Naive thymus-derived CD4-positive, alpha-beta T cell (primary cell): ENCODE measurements around the gene PDGFD. TPM values are rescaled to one million over a fixed set of nuclear protein-coding genes. Genes with fewer than 3 reads are reported as not detected.

Source experiments
- ATAC-seq: fragments of 150-1000 bp; cut with Tn5 transposase; 2 replicates; pipeline ENCODE4 v1.10.0; 2021; ENCODE audit warnings: mild to moderate bottlenecking, moderate library complexity
- CTCF ChIA-PET: fragments of 350-600 bp; sonication (Branson Sonifier 250); formaldehyde crosslinking; loops from one replicate; lab custom pipeline; 2021; ENCODE audit warnings: antibody characterized with exemption; lab: Charles Lee
- POLR2A ChIA-PET: fragments of 350-600 bp; sonication (Branson Sonifier 250); formaldehyde crosslinking; loops from one replicate; lab custom pipeline; 2021; ENCODE audit warnings: antibody characterized with exemption, inconsistent platforms; lab: Charles Lee
- DNase-seq, 9 donors: peaks; one replicate each; pipeline versions ENCODE4 v3.0.0 to v3.0.0-alpha.2; 2020 to 2022; ENCODE audit warnings: mixed read lengths in 1 of 9
- H3K27ac ChIP-seq: one replicate; pipeline ENCODE4 v1.7.0; 2013; ENCODE audit warnings: mild to moderate bottlenecking, low read depth, low read length, moderate library complexity
- H3K27me3 ChIP-seq, 2 donors: one replicate each; pipeline ENCODE4 v1.7.0; 2013; ENCODE audit warnings: low read length in 2 of 2, mild to moderate bottlenecking in 2 of 2, moderate library complexity in 2 of 2; ENCODE audit not compliant: control insufficient read depth in 2 of 2, insufficient read depth in 2 of 2
- H3K36me3 ChIP-seq, 3 experiments: 1 replicate in 2 of 3; 2 replicates in 1 of 3; pipeline ENCODE4 v1.7.0; 2013; ENCODE audit warnings: low read length in 3 of 3, mild to moderate bottlenecking in 3 of 3, moderate library complexity in 1 of 3; ENCODE audit not compliant: insufficient read depth in 3 of 3, control insufficient read depth in 2 of 3
- H3K4me1 ChIP-seq, 2 donors: one replicate each; pipeline ENCODE4 v1.7.0; 2013; ENCODE audit warnings: low read length in 2 of 2, mild to moderate bottlenecking in 2 of 2, moderate library complexity in 1 of 2; ENCODE audit not compliant: control insufficient read depth in 2 of 2, insufficient read depth in 2 of 2
- H3K4me3 ChIP-seq: 2 replicates; pipeline ENCODE4 v1.7.0; 2013; ENCODE audit warnings: mild to moderate bottlenecking, low read length
- H3K9me3 ChIP-seq, 3 experiments: 1 replicate in 2 of 3; 2 replicates in 1 of 3; pipeline ENCODE4 v1.7.0; 2013; ENCODE audit warnings: low read length in 3 of 3; ENCODE audit not compliant: control insufficient read depth in 2 of 3
- H3K27ac Mint-ChIP-seq, 9 donors: one replicate each; pipeline ENCODE4 v1.8.0; 2020 to 2022; ENCODE audit warnings: mixed read lengths in 9 of 9, mild to moderate bottlenecking in 8 of 9, moderate library complexity in 5 of 9, inconsistent platforms in 2 of 9
- H3K27me3 Mint-ChIP-seq, 5 donors: one replicate each; pipeline ENCODE4 v1.8.0; 2021 to 2022; ENCODE audit warnings: mixed read lengths in 5 of 5, mild to moderate bottlenecking in 1 of 5
- H3K36me3 Mint-ChIP-seq, 5 donors: one replicate each; pipeline ENCODE4 v1.8.0; 2020 to 2022; ENCODE audit warnings: mixed read lengths in 5 of 5, mild to moderate bottlenecking in 3 of 5, inconsistent platforms in 1 of 5
- H3K4me1 Mint-ChIP-seq, 7 donors: one replicate each; pipeline ENCODE4 v1.8.0; 2020 to 2022; ENCODE audit warnings: mixed read lengths in 7 of 7, mild to moderate bottlenecking in 3 of 7, inconsistent platforms in 1 of 7
- H3K4me3 Mint-ChIP-seq, 10 donors: one replicate each; pipeline ENCODE4 v1.8.0; 2020 to 2022; ENCODE audit warnings: mild to moderate bottlenecking in 10 of 10, mixed read lengths in 10 of 10, moderate library complexity in 6 of 10, inconsistent platforms in 2 of 10
- H3K9me3 Mint-ChIP-seq, 11 donors: one replicate each; pipeline ENCODE4 v1.8.0; 2020 to 2022; ENCODE audit warnings: mixed read lengths in 11 of 11, mild to moderate bottlenecking in 4 of 11, inconsistent platforms in 1 of 11, moderate library complexity in 1 of 11
- intact Hi-C, 2 donors: fragments of 100-400 bp; cut with micrococcal nuclease; formaldehyde crosslinking; loops; one replicate each; pipeline ENCODE4 v1.15.1; 2023
- polyA plus RNA-seq, 2 donors: library from polyadenylated mRNA; unstranded; fragments of 300-500 nt; fragmentation: Illumina TruSeq; gene quantifications; one replicate each; pipeline ENCODE4 v1.2.3, GENCODE V29; 2021
- total RNA-seq, 6 experiments: library from RNA in 5 of 6; stranded (reverse) in 5 of 6; gene quantifications; 1 replicate in 5 of 6; 2 replicates in 1 of 6; pipeline ENCODE4 v1.2.3 and lab custom pipeline; 2021 to 2026

Gene PDGFD
- total and polyA plus RNA-seq, 7 experiments from 2014 or later = 0.05 to 3.6 (median 0.26) TPM; not detected in 3

GRCh38 chr11:104120493-104121137, 43.3 kb downstream of the PDGFD start:
- ChIA-PET POLR2A (no interaction called here), CTCF (no interaction called here)
- peaks cover 0 to 3% (median 0%) of the 10 kb centered on the region in 7 donors for H3K4me1 Mint-ChIP-seq
- Histone ChIP-seq H3K36me3 (no peaks in the 10 kb centered on the region), H3K4me3 (no peak overlapping the region), H3K27me3 (no peaks in the 10 kb centered on the region), H3K27ac (no peak overlapping the region), H3K9me3 (no peaks in the 10 kb centered on the region), H3K4me1 (no peaks in the 10 kb centered on the region)
- intact Hi-C loops = no loop called here
- H3K9me3 Mint-ChIP-seq = peaks cover 0 to 8% (median 0%) of the 10 kb centered on the region in 11 donors
- no peak for DNase-seq
- no peaks in the 10 kb centered on the region for H3K27me3 Mint-ChIP-seq
- no peak for ATAC-seq
- H3K36me3 Mint-ChIP-seq = no peaks in the 10 kb centered on the region
- H3K4me3 Mint-ChIP-seq = no peak overlapping the region
- peak overlapping the region in 1 of 9 donors; percentile 17 for H3K27ac Mint-ChIP-seq

DNA sequence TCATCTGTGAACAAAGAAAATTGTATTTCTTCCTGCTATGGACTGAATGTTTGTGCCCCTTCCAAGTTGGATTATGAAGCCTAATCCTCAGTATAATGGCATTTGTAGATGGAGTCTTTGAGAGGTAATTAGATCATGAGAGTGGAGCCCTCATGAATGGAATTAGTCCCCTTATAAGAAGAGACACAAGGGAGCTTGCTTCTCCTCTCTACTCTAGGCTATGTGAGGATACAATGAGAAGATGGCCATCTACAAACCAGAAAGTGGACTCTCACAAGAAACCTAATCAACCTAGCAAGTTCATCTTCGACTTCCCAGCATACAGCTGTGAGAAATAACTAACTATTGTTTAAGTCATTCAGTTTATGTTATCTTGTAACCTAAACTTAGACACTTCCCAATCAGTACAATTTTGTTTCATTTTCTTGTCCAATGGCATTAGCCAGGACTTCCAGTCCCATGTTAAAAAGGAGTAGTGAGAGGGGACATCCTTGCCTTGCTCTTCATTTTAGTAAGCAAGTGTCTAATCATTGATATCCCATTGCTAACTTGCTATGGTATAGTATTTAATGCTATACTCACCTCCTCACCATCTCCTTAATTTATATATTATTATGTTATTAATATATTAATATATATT, 45.7 kb downstream of the PDGFD start:
- no peaks in the 10 kb centered on the region for H3K27me3 Mint-ChIP-seq
- no peak overlapping the region for H3K4me3 ChIP-seq
- intact Hi-C loops = no loop called here

GRCh38 chr11:104113541-104113940, 50.4 kb downstream of the PDGFD start:
- CTCF ChIA-PET = no interaction called here
- H3K9me3 Mint-ChIP-seq = peaks cover 0 to 16% (median 2%) of the 10 kb centered on the region in 11 donors
- H3K27ac Mint-ChIP-seq = no peak overlapping the region
- no peaks in the 10 kb centered on the region for H3K9me3 ChIP-seq
- no peaks in the 10 kb centered on the region for H3K4me1 ChIP-seq
- DNase-seq (no peak), ATAC-seq (no peak)
- H3K27me3 Mint-ChIP-seq = no peaks in the 10 kb centered on the region
- no peak overlapping the region for H3K4me3 Mint-ChIP-seq
- no peaks in the 10 kb centered on the region for H3K4me1 Mint-ChIP-seq
- H3K27ac ChIP-seq = no peak overlapping the region
- H3K27me3 ChIP-seq = no peaks in the 10 kb centered on the region
- no peaks in the 10 kb centered on the region for H3K36me3 ChIP-seq
- POLR2A ChIA-PET = no interaction called here
- no peak overlapping the region for H3K4me3 ChIP-seq
- H3K36me3 Mint-ChIP-seq = no peaks in the 10 kb centered on the region
- intact Hi-C loops = no loop called here

More for the DNA sequence above, 45.7 kb downstream of the PDGFD start:
- ATAC-seq = no peak
- no peaks in the 10 kb centered on the region for H3K4me1 ChIP-seq
- H3K27me3 ChIP-seq = no peaks in the 10 kb centered on the region
- H3K4me3 Mint-ChIP-seq = no peak overlapping the region
- peaks cover 0 to 15% (median 2%) of the 10 kb centered on the region in 11 donors for H3K9me3 Mint-ChIP-seq
- H3K4me1 Mint-ChIP-seq = no peaks in the 10 kb centered on the region
- H3K27ac ChIP-seq = no peak overlapping the region
- H3K9me3 ChIP-seq = no peaks in the 10 kb centered on the region
- ChIA-PET POLR2A (no interaction called here), CTCF (no interaction called here)
- H3K27ac Mint-ChIP-seq = no peak overlapping the region
- H3K36me3 Mint-ChIP-seq = no peaks in the 10 kb centered on the region
- H3K36me3 ChIP-seq = no peaks in the 10 kb centered on the region
- DNase-seq = no peak

DNA sequence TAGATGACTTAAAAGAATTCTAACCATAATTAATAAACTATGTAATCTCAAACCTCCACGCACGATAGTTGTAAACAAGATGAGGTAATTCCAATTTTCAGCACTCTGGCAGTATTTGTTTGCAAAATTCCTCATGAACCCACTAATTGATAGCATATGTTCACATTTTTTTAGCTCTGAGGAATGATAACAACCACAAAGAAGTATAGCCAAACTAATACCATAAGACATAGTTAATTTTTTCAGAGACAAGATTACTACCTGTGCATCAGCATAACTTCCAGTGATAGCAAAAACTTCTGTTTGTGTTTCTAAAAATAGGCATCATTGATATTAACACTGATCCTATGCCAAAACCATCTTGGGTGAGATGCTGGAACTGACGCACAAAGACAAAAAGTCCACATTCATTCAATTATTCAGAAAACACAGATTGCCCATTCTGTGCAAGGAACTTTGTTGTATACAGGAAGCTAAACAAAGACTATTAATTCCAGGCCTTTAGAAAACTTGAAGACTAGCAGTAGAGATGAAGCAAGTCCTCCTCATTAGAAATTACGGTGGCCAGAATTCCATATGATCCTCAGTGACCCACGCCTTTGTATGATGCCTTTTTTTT, 57.7 kb downstream of the PDGFD start:
- DNase-seq (no peak), ATAC-seq (no peak)
- Histone ChIP-seq H3K36me3 (no peaks in the 10 kb centered on the region), H3K27me3 (no peaks in the 10 kb centered on the region), H3K27ac (no peak overlapping the region), H3K4me3 (no peak overlapping the region), H3K9me3 (no peaks in the 10 kb centered on the region), H3K4me1 (no peaks in the 10 kb centered on the region)
- Mint-ChIP-seq H3K36me3 (no peaks in the 10 kb centered on the region), H3K9me3 (peaks cover 0 to 2% (median 0%) of the 10 kb centered on the region in 11 donors), H3K27ac (no peak overlapping the region), H3K4me1 (no peaks in the 10 kb centered on the region), H3K4me3 (no peak overlapping the region), H3K27me3 (no peaks in the 10 kb centered on the region)
- intact Hi-C loops = no loop called here
- ChIA-PET CTCF (no interaction called here), POLR2A (no interaction called here)

- H3K4me1 ChIP-seq = no peaks in the 10 kb centered on the region
- H3K4me3 ChIP-seq = no peak overlapping the region
- Mint-ChIP-seq H3K4me1 (no peaks in the 10 kb centered on the region), H3K27me3 (no peaks in the 10 kb centered on the region), H3K36me3 (no peaks in the 10 kb centered on the region), H3K27ac (no peak overlapping the region), H3K9me3 (peaks cover 0 to 4% (median 0%) of the 10 kb centered on the region in 11 donors), H3K4me3 (no peak overlapping the region)
- no peak overlapping the region for H3K27ac ChIP-seq
- ChIA-PET POLR2A (no interaction called here), CTCF (no interaction called here)
- no peak for DNase-seq
- H3K9me3 ChIP-seq = no peaks in the 10 kb centered on the region
- intact Hi-C loops = no loop called here
- H3K36me3 ChIP-seq = no peaks in the 10 kb centered on the region
- no peaks in the 10 kb centered on the region for H3K27me3 ChIP-seq
- no peak for ATAC-seq
These were observed 58.8 kb downstream of the PDGFD start for GRCh38 chr11:104105155-104105554.

GRCh38 chr11:104104664-104105063, 59.3 kb downstream of the PDGFD start:
- Mint-ChIP-seq H3K4me1 (no peaks in the 10 kb centered on the region), H3K27ac (no peak overlapping the region), H3K27me3 (no peaks in the 10 kb centered on the region), H3K9me3 (peaks cover 0 to 7% (median 0%) of the 10 kb centered on the region in 11 donors), H3K36me3 (no peaks in the 10 kb centered on the region), H3K4me3 (no peak overlapping the region)
- H3K4me1 ChIP-seq = no peaks in the 10 kb centered on the region
- H3K27me3 ChIP-seq = no peaks in the 10 kb centered on the region
- no peak overlapping the region for H3K27ac ChIP-seq
- intact Hi-C loops = no loop called here
- H3K36me3 ChIP-seq = no peaks in the 10 kb centered on the region
- POLR2A ChIA-PET = no interaction called here
- no peaks in the 10 kb centered on the region for H3K9me3 ChIP-seq
- DNase-seq (no peak), ATAC-seq (no peak)
- no peak overlapping the region for H3K4me3 ChIP-seq
- CTCF ChIA-PET = no interaction called here
